ENCODE measurements around the gene VENTX. TPM values are rescaled to one million over a fixed set of nuclear protein-coding genes. Genes with fewer than 3 reads are reported as not detected.

The VENTX gene
- total RNA-seq, 1 experiment from 2014 or later = not detected

- Histone ChIP-seq H3K27me3 (ENCODE audit: low read length) (no peaks in the 10 kb centered on the region), H3K9me2 (replicated peaks; ENCODE audit: low read length) (no peaks in the 10 kb centered on the region), H3K36me3 (ENCODE audit: low read depth, low read length) (no peaks in the 10 kb centered on the region), H3K9me3 (ENCODE audit: low read length) (no peaks in the 10 kb centered on the region), H4K20me1 (ENCODE audit: low read length) (no peaks in the 10 kb centered on the region), H3K4me1 (ENCODE audit: insufficient read depth, low read length) (peaks cover 26% of the 10 kb centered on the region), H3K27ac (ENCODE audit: low read length) (no peak overlapping the region), H3F3A (ENCODE audit: low read length, unreplicated experiment) (no peaks in the 10 kb centered on the region), H3K4me2 (ENCODE audit: low read length) (no peak overlapping the region), H3K4me3 (ENCODE audit: low read length) (no peak overlapping the region), H3K79me2 (ENCODE audit: low read length) (no peaks in the 10 kb centered on the region), H2AFZ (ENCODE audit: low read length) (no peak overlapping the region), H3K9ac (ENCODE audit: low read length) (no peak overlapping the region)
- DNase-seq = no peak
- BruUV-seq (replicated peaks) = no TSS peak
- ChIA-PET POLR2A (ENCODE audit: unreplicated experiment) (no interaction called here), CTCF (no interaction called here)
- no peak for ATAC-seq
- intact Hi-C loops (cut with micrococcal nuclease) = loop anchor here (5.0 kb wide), 1 partner anchor 53 kb away; the partner anchor contains the start of genes TUBGCP2 and ZNF511
- TF ChIP-seq EZH2 (IDR thresholded peaks at IDR 0.05; ENCODE audit: low read length, unreplicated experiment) = no peak
- TF ChIP-seq EZH2phosphoT487 (IDR thresholded peaks at IDR 0.05; ENCODE audit: borderline replicate concordance, low read length) = no peak
- TF ChIP-seq CTCF (conservative IDR thresholded peaks at IDR 0.05; ENCODE audit: low read depth, low read length) = no peak
Observed at GRCh38 chr10:133254421-133255120, 16.9 kb downstream of the VENTX start.

- BruUV-seq (replicated peaks) = no TSS peak
- TF ChIP-seq EZH2 (IDR thresholded peaks at IDR 0.05; ENCODE audit: low read length, unreplicated experiment) = no peak
- TF ChIP-seq EZH2phosphoT487 (IDR thresholded peaks at IDR 0.05; ENCODE audit: borderline replicate concordance, low read length) = no peak
- TF ChIP-seq CTCF (conservative IDR thresholded peaks at IDR 0.05; ENCODE audit: low read depth, low read length) = no peak
- Histone ChIP-seq H3K4me2 (ENCODE audit: low read length) (no peak overlapping the region), H3K4me3 (ENCODE audit: low read length) (no peak overlapping the region), H3K9me3 (ENCODE audit: low read length) (no peaks in the 10 kb centered on the region), H3K9me2 (replicated peaks; ENCODE audit: low read length) (no peaks in the 10 kb centered on the region), H3K27ac (ENCODE audit: low read length) (no peak overlapping the region), H3F3A (ENCODE audit: low read length, unreplicated experiment) (no peaks in the 10 kb centered on the region), H3K36me3 (ENCODE audit: low read depth, low read length) (no peaks in the 10 kb centered on the region), H3K4me1 (ENCODE audit: insufficient read depth, low read length) (peaks cover 33% of the 10 kb centered on the region), H2AFZ (ENCODE audit: low read length) (no peak overlapping the region), H3K79me2 (ENCODE audit: low read length) (no peaks in the 10 kb centered on the region), H3K9ac (ENCODE audit: low read length) (no peak overlapping the region), H4K20me1 (ENCODE audit: low read length) (no peaks in the 10 kb centered on the region), H3K27me3 (ENCODE audit: low read length) (no peaks in the 10 kb centered on the region)
- ATAC-seq (no peak), DNase-seq (no peak)
- CTCF ChIA-PET = no interaction called here
- intact Hi-C loops (cut with micrococcal nuclease) = loop anchor here (5.0 kb wide), 1 partner anchor 52 kb away; the partner anchor contains the start of genes TUBGCP2 and ZNF511
- POLR2A ChIA-PET (ENCODE audit: unreplicated experiment) = no interaction called here
Observed at GRCh38 chr10:133255323-133255722, 17.7 kb downstream of the VENTX start.

- no peaks in the 10 kb centered on the region for H3K27me3 ChIP-seq (ENCODE audit: low read length)
- H3K79me2 ChIP-seq (ENCODE audit: low read length) = no peaks in the 10 kb centered on the region
- DNase-seq (peak; percentile 70), ATAC-seq (peak; percentile 39)
- H3K9me2 ChIP-seq (replicated peaks; ENCODE audit: low read length) = no peaks in the 10 kb centered on the region
- no peaks in the 10 kb centered on the region for H3F3A ChIP-seq (ENCODE audit: low read length, unreplicated experiment)
- intact Hi-C loops (cut with micrococcal nuclease) = loop anchor here (1.0 to 5.0 kb wide), 2 partner anchors 36 to 50 kb away; partner anchors contain the start of genes TUBGCP2 and ZNF511
- TF ChIP-seq CTCF (conservative IDR thresholded peaks at IDR 0.05; ENCODE audit: low read depth, low read length) (peak; percentile 72), EZH2 (IDR thresholded peaks at IDR 0.05; ENCODE audit: low read length, unreplicated experiment) (no peak), EZH2phosphoT487 (IDR thresholded peaks at IDR 0.05; ENCODE audit: borderline replicate concordance, low read length) (no peak)
- POLR2A ChIA-PET (ENCODE audit: unreplicated experiment) = no interaction called here
- peak overlapping the region; percentile 72 for H3K4me2 ChIP-seq (ENCODE audit: low read length)
- CTCF ChIA-PET = interaction anchor here (0.7 kb wide), 1 partner anchor 36 kb away, joined by 4 read pairs; no protein-coding TSS in a partner anchor
- no peaks in the 10 kb centered on the region for H3K36me3 ChIP-seq (ENCODE audit: low read depth, low read length)
- peaks cover 51% of the 10 kb centered on the region for H3K4me1 ChIP-seq (ENCODE audit: insufficient read depth, low read length)
- peak overlapping the region; percentile 27; the same call in 1 of the 2 replicates for H3K4me3 ChIP-seq (ENCODE audit: low read length)
- peak overlapping the region; percentile 97 for H3K27ac ChIP-seq (ENCODE audit: low read length)
- H3K9me3 ChIP-seq (ENCODE audit: low read length) = no peaks in the 10 kb centered on the region
- H4K20me1 ChIP-seq (ENCODE audit: low read length) = no peaks in the 10 kb centered on the region
- TSS peak; percentile 55 for BruUV-seq (replicated peaks)
- peak overlapping the region; percentile 71 for H2AFZ ChIP-seq (ENCODE audit: low read length)
- H3K9ac ChIP-seq (ENCODE audit: low read length) = peak overlapping the region; percentile 79
Observed at GRCh38 chr10:133257489-133258065, 19.9 kb downstream of the VENTX start.

Data from PC-3 (cell line).